CD4-positive, alpha-beta T cell treated with Interferon alpha-2 for 1 hour (primary cell): Measurements from ENCODE around the gene CEACAM8.
"Not testable (repeated sequence)": the region's sequence is repeated elsewhere in the genome, so short reads cannot be mapped to it uniquely, and the experiment has no call there.

Experiments used
- DNase-seq, 2 donors: peaks; one replicate each; pipeline ENCODE4 v3.0.0-alpha.2; 2020 to 2022

CEACAM8 gene

GRCh38 chr19:42571116-42571515, 23.6 kb downstream of the CEACAM8 start:
- DNase-seq, result no peak

GRCh38 chr19:42569193-42569592, 25.5 kb downstream of the CEACAM8 start:
- no peak for DNase-seq

DNA sequence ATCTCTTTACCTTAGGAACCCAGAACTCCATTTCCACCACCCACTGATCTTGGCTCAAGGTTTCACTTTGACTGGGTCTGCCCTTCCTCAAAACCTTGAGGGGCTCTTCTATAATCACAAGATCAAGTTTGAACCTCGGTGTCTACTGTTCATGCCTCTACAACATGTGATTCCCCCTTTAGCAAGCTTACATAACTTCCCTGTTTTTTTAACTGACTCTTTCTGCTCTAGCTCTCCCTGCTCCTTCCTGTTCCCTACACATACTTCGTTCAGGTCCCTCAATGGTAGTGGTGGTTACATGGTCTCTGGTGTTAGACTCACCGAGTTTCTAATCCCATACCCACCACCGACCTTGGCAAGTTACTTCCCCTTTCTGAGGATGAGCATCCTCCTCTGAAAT, 26.7 kb downstream of the CEACAM8 start:
- DNase-seq, result no peak

DNA sequence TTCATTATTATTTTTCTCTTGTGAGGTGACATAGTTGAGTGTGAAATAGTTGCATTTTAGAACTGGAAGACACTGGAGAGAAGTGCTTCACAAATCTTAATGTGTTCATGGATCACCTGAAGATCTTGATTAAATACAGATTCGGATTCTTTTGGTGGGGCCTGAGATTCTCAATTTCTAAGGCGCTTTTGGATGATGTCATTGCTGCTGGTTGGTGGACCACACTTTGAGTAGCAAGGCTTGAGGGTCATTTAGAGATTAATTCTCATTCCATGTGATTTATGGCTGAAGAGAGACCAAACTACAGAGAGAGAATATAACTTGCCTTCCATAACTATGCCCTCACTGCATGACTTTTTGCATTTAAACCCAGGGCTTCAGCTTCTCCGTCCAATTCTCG, 27.2 kb downstream of the CEACAM8 start:
- DNase-seq, result no peak

DNA sequence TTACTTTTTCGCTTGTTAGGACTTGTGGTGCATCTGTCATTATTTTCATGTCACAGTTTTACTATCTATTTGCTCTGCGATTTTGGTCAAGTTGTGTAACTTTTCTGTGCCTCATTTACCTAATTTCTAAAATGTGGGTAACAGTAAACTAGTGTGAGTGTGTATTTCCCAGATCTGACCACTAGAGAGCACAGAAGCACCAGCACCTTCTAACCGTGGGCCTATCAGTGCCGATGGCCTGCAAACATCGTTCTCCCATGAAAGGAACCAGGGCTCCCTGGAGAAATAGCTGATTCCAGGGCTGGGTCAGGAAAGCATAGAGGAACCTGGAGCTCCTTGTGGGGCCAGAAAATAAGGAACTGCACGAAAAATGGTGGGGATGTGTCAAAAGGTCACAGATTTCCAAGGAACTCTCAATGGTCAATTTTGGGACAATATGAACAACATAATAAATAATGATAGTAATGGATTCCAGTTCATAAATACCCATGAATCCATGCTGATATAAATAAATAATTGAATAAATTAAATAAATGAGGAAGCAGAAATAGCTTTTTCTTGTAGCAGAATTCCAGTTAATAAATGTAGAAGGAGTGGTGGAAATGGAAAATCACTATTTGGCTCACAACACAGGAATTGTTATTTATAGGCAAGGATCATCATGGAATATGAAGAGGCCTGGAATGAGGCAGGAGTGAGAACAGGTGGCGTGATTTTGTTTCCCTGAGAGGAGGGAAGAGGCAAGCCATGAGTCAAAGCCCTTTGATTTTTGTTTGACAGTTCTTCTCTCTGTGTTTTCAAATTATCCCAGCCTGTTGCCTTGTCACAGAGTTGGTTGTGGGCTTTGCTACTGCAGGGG, 31.1 kb downstream of the CEACAM8 start:
- DNase-seq, result peak in 1 of 2 donors; percentile 38

GRCh38 chr19:42561512-42561911, 33.2 kb downstream of the CEACAM8 start:
- no peak for DNase-seq

DNA sequence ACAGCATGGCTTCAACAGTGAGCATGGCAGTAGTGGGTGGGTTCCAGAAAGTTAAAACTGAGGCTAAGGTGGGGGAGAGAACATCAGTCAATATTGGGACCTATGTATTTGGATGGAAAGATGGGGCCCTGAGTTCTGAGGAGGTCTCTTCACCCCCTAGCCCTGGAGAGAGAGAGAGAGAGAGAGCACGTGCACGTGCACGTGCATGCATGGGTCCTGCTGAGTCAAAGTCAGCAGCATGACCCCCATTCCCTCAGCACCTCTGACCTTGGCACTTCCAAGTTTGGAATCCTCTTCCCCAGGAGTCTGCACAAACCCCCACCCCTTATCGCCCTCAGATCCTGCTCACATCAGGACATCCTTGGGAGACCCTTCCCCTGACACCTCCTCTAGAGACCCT, 34.0 kb downstream of the CEACAM8 start:
- no peak for DNase-seq

DNA sequence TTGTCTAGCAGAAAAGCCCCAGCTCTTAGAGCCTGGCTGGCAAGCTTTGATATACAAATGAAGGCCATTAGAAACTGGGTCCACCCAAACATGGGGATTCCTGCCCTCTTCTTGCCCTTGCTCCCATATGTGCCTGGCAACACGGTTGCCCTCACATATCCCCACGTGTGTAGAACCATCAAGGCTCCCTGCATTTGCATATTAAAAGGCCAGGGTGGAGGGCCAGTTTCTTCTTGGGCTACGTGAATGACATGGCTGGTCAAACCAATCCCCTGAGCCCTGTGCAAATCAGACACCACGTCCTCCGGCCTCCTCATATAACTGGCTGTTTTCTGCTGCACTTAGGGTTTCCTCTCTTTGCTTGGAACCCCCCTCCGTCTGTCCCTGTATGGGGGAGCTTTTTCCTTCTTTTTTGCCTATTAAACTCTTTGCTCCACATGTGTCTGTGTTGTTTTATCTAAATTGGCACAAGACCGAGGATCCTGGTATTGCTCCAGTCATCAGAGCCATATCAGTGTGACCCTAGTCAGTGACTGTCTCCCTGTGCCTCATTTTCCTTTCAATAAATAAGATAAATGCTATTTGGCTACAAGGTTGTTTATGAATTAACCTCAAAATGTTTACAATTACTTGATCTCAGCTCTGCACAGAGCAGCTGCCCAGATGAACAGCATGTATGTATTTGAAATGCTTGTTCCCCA, 36.1 kb downstream of the CEACAM8 start:
- no peak for DNase-seq

DNA sequence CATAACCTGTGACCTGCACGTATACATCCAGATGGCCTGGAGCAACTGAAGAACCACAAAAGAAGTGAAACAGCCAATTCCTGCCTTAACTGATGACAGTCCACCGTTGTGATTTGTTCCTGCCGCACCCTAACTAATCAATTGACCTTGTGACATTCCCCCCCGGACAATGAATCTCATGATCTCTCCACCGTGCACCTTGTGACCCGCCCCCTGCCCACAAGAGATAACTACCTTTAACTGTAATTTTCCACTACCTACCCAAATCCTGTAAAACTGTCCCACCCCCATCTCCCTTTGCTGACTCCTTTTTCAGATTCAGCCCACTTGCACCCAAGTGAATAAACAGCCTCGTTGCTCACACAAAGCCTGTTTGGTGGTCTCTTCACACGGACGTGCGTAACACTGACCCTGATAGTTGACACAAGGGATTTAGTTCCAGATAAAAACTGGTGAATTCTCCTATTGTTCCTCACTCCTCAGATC, 37.3 kb downstream of the CEACAM8 start:
- DNase-seq, result not testable (repeated sequence)

DNA sequence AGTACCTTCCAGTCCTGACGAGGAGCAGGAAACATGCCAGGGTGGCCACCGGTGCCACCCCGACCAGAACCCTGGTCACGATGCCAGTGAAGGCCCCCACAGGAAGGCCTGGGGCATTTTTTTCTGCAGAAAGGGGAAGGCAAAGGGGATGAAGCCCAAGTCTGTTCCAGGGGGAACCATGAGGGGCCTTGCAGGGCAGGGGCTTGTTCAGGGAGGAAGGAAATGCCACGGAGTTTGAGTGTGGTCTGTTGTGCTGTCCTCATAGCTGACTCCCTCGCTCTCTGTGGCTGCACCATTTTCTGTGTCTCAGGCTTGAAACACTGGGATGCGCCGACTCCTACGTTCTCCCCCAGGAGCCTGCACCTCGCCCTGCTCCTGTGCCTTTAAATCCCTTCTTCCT, 38.9 kb downstream of the CEACAM8 start:
- DNase-seq, result no peak

- DNase-seq, result no peak
These were observed 39.4 kb downstream of the CEACAM8 start for GRCh38 chr19:42555317-42555716.

- DNase-seq, result no peak
These were observed 40.6 kb downstream of the CEACAM8 start for GRCh38 chr19:42554046-42554575.

GRCh38 chr19:42553292-42554045, 41.3 kb downstream of the CEACAM8 start:
- DNase-seq, result no peak

- DNase-seq, result no peak
These were observed 42.3 kb downstream of the CEACAM8 start for GRCh38 chr19:42552086-42553065.

DNA sequence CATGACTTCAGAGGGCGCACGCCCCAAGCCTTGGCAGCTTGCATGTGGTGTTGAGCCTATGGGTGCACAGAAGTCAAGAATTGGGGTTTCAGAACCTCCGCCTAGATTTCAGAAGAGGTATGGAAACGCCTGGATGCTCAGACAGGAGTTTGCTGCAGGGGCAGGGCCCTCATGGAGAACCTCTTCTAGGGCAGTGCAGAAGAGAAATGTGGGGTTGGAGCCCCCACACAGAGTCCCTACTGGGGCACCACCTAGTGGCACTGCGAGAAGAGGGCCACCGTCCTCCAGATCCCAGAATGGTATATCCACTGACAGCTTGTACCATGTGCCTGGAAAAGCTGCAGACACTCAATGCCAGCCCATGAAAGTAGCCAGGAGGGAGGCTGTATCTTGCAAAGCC, 44.2 kb downstream of the CEACAM8 start:
- not testable (repeated sequence) for DNase-seq

- not testable (repeated sequence) for DNase-seq
These were observed 45.7 kb downstream of the CEACAM8 start for GRCh38 chr19:42549067-42549466.

GRCh38 chr19:42548552-42548951, 46.2 kb downstream of the CEACAM8 start:
- no peak for DNase-seq

- DNase-seq, result no peak
These were observed 46.8 kb downstream of the CEACAM8 start for GRCh38 chr19:42547929-42548328.

DNA sequence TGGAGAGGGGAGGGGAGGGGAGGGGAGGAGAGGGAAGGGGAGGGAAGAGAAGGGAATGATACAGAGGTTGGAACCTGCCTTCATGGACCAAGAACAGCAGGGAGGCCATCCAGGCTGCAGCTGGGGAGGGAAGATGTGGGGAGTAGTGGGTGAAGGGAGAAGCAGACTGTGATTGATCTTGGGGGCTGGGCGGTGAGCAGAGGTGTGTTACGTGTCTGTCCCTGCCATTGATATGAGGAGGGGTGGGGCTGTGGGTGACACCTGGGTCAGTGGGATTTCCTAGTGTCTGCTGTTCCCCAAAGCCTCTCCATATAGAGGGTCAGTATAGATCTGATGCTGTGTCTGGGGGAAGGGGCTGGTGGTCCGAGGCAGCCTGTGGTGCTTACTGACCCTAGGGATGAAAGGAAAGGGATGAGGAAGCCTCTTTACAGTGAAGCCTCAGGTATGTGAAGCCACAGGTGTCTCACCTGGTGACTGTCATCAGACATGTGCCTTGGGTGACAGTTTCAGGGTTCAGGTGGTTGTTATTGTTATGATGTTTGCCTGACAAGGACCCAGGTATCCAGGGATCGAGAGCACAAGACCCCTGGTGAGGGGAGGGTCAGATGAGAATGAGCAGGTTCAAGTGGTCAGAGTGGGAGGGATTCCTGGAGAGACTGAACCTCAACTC, 47.8 kb downstream of the CEACAM8 start:
- no peak for DNase-seq

GRCh38 chr19:42544146-42544545, 50.6 kb downstream of the CEACAM8 start:
- no peak for DNase-seq

- no peak for DNase-seq
These were observed 51.9 kb downstream of the CEACAM8 start for GRCh38 chr19:42542791-42543190.
